Measurements from ENCODE around the gene IFIT2. TPM values are rescaled to one million over a fixed set of nuclear protein-coding genes. Genes with fewer than 3 reads are reported as not detected.
"Not testable (repeated sequence)": the region's sequence is repeated elsewhere in the genome, so short reads cannot be mapped to it uniquely, and the experiment has no call there.

IFIT2 gene
- total RNA-seq, 2 donors from 2014 or later: 4.9 to 28.0 TPM

DNA sequence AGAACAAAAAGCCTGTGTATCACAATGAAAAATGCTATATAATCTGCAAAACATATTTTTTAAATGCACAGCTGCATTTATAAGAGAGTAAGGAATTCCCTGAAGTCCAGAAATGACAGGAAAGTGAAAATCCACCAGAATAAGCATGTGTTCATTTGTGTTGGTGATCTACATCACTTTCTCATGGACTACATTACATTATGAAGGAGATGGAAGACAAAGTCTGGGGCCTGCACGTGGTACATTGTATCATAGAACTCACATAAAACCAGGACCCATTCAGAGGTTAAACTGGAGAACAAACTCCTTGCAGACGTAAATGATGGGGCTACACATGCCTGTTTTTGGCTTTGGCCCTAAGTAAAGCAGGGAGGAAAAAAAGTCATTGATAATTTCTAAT lies 42.3 kb downstream of the IFIT2 start:
- Mint-ChIP-seq H3K27ac (no peak overlapping the region), H3K36me3 (peaks cover 2 to 9% of the 10 kb centered on the region in 2 donors), H3K9me3 (no peaks in the 10 kb centered on the region)

DNA sequence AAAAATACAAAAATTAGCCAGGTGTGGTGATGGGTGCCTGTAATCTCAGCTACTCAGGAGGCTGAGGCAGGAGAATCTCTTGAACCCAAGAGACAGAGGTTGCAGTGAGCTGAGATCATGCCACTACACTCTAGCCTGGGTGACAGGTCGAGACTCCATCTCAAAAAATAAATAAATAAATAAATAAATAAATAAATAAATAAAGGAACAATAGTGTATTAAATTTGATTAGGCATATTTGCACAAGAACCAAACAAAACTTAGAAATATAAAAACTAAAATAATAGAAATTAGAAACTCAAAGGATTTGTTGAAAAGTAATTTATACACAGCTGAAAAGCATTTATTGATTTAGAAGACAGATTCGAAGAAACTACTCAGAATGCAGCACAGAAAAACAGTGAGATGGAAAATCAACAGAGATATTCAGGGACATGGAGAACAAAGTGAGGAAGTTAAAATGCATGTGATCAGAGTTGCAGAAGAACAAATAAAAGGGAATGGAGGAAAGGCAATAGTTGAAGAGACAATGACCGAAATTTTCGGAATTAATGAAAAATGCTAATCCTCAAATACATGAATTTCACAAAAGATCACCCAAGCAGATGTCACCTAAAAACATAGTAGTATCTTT lies 43.6 kb downstream of the IFIT2 start:
- DNase-seq (ENCODE audit: low spot score in 2 of 2) (no peak), ATAC-seq (no peak)
- Mint-ChIP-seq H3K36me3 (no peaks in the 10 kb centered on the region), H3K9me3 (no peaks in the 10 kb centered on the region), H3K27ac (no peak overlapping the region)

More for the DNA sequence above, 42.3 kb downstream of the IFIT2 start:
- no peak for ATAC-seq
- no peak for DNase-seq (ENCODE audit: low spot score in 2 of 2)

DNA sequence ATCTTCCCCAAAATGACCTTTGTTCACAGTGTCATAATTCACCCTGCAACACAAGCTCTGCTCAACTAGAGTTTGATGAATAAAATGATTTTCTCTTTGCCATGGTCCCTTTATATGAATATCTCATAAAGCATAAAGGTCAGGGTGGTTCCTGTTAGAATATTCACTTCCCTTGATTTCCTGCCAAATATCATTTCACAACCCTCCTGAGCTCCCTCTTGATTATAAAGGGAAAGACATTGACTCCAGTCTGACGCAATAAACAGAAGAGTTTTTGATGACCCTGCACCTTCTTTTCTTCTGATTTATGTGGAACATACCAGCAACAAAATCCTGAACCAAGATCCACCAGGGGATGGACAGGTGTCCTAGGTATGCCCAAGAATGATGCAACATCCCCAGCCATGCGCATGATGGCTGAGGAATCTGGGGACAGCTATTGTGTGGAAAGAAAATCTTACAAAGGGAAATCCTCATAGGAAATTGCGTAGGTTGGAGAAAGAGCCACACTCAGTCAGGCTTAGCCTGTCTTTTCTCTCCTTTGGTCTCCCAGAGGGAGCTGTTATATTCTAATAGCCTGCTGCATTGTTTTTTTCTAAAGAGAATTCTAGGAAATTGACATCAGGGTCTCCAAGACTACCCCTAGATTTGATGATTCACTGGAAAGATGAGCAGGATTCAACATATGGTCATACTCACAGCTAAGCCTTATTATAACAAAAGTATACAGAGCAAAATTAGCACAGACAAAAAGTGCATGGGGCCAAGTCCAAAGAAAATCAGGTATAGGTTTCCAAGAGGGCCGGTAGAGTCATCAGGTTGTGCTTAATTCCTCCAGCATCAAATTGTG lies 44.8 kb downstream of the IFIT2 start:
- Mint-ChIP-seq H3K27ac (no peak overlapping the region), H3K36me3 (no peaks in the 10 kb centered on the region), H3K9me3 (no peaks in the 10 kb centered on the region)
- ATAC-seq (no peak), DNase-seq (ENCODE audit: low spot score in 2 of 2) (no peak)

DNA sequence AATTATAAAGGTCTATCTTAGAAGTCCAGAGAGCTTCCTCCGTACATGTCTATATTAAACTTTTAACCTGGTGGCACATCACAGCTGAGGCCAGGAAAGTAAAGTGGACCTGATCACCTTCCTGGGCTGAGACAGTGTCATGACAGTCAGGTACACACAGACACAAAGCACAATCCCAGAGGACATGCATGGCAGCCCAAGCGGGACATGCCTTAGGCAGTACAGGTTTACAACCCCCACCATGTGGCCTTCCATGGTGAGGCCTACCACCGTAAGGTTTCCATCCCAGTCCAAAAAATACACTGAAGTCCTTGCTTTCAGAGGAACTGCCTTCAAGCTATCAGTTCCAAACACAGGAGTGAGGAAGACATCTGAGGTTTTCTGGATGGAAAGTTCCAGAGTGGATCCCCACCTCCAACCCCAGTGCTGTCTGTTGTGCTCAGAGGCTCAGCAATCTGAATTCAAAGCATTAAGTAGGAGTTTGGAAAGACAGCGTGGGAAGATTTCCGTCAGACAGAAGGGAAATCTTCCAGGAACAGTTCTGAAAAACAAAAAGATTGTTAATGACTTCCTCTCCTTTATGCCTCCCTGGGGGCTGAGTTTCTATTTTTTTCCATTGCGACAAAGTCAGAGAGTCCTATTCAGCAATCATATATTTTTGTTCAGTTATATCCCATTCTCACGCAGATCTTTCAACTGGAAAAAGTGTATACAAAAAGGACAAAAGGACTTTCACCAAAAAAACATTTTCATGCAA lies 46.0 kb downstream of the IFIT2 start:
- Mint-ChIP-seq H3K27ac (no peak overlapping the region), H3K9me3 (no peaks in the 10 kb centered on the region), H3K36me3 (no peaks in the 10 kb centered on the region)
- no peak for DNase-seq (ENCODE audit: low spot score in 2 of 2)
- ATAC-seq: no peak

DNA sequence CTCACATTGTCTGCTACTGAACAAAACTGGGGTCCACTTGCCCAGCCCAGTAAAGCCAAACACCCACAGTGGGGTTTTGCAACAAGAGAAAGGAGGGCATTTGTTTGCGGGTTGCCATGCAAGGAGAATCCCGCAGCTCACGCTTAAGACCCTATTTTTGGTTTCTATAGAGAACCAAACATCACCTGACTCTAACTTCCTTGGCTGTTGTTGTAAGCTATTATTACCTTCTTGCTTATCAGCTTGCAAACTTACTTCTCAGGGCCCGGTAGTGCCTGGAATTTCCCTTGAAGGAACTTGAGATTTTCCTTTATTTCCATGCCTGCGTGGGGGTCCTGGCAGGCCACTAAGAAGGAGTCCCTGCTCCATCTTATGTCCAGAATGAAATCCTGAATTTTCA lies 46.6 kb downstream of the IFIT2 start:
- Mint-ChIP-seq H3K27ac (no peak overlapping the region), H3K36me3 (no peaks in the 10 kb centered on the region), H3K9me3 (no peaks in the 10 kb centered on the region)
- ATAC-seq: no peak
- DNase-seq (ENCODE audit: low spot score in 2 of 2): no peak

DNA sequence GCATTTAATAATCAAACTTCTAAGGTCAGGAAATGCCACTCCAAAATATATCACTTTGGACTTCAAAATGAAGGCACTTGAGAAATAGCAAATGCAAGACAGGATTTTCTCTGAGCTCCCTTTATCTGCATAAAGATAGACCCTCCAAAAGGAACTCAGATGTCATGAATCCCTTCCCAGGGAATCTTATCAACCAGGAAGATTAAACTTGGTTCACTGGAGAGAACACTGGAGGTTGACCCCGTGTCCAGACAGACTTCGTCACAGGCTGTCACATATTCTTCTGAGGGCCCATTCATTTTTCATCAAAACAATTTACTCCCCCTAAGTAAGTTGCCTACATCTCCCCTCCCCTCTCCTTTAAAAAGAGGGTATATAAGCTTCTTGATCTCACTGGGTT lies 47.1 kb downstream of the IFIT2 start:
- H3K9me3 Mint-ChIP-seq: peaks cover under 1 to 1% of the 10 kb centered on the region in 2 donors
- H3K27ac Mint-ChIP-seq: no peak overlapping the region
- no peak for ATAC-seq
- DNase-seq (ENCODE audit: low spot score in 2 of 2): no peak
- H3K36me3 Mint-ChIP-seq: peaks cover 1 to 3% of the 10 kb centered on the region in 2 donors

DNA sequence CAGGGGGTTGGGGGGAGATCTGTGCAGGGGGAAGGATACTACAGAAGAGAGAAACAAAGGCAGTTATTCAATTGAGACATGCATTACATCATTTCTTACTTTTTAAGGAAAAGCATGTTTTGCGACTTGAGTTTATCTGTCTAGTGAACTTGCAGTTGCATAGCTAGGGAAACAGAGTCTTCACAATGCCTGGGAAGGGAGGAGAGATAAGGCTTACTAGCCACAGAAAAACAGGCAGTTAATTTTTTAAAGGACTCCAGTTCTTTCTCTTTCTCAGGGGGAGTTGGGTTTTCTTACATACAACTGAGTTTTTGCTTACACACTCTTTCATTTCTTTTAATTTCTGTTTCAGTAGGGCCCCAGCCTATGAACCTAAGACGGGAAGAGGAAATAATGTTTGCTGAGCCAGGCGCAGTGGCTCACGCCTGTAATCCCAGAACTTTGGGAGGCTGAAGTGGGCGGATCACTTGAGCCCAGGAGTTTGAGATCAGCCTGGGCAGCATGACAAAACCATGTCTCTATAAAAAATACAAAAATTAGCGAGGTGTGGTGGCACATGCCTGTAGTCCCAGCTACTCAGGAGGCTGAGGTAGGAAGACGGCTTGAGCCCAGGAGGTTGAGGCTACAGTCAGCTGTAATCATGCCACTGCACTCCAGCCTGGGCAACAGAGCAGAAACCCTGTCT lies 48.9 kb downstream of the IFIT2 start:
- ATAC-seq: peak in 1 of 2 donors; percentile 25
- H3K27ac Mint-ChIP-seq; H3K36me3 Mint-ChIP-seq; H3K9me3 Mint-ChIP-seq; DNase-seq (ENCODE audit: low spot score in 2 of 2): not testable (repeated sequence)

DNA sequence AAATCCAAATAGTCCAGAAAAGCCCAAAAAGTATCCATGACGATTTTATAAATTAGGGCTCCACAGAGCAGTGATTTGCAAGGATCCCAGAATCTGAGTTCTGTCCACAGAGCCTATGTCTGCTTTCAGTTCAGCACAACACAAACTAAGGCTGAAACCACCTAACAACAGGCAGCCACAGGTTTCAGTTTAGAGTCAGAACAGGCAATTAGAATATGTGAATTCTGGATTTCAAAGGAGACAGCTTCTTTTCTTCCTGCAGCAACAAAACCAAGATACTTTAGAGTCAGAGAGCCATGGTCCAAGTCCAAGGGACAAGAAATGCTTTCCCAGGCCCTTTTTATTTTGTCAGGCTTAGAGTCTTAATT lies 49.5 kb downstream of the IFIT2 start:
- Mint-ChIP-seq H3K36me3 (peaks cover 5 to 7% of the 10 kb centered on the region in 2 donors), H3K9me3 (peaks cover 3 to 4% of the 10 kb centered on the region in 2 donors), H3K27ac (no peak overlapping the region)
- DNase-seq (ENCODE audit: low spot score in 2 of 2): peak in 1 of 2 donors; percentile 33
- peak; percentile 62 to 98 for ATAC-seq

DNA sequence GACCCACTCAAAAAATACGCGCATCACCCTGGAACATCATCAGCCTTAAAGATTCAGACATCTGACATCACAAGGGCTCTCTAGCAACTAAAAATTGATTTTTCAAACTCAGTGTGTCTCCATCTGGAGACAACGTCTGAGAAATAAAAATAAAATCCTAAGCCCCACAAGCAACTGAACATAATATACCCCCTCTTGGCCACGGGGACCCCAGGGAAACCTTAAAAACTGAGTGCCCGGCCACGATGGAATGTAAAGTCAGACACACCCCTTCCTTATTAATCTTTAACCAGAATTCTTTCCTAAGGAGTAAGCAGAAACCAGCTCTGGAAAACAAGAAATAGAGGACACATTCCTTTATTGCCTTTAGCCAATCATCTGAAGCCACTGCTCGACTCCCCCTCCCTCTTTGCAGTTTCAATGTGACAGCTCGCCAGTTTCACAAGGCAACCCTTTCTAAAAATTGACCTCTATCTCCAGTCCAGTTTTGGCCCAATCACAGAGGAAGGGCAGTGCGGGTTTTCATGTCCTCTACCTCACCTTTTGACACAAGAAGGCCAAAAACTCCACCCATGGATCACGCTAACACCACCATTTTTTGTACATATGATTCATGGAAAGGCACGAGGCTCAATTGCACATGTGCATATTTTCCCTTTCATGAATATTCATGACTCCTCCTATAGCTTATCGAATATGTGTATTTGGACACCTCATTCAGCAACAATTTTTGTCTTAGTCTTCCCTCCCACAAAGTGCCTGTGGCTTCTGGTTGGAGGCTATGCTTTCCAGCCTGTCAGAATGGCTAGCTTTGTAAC lies 50.1 kb downstream of the IFIT2 start:
- H3K36me3 Mint-ChIP-seq: peaks cover 5 to 7% of the 10 kb centered on the region in 2 donors
- no peak for ATAC-seq
- peaks cover 3 to 4% of the 10 kb centered on the region in 2 donors for H3K9me3 Mint-ChIP-seq
- no peak for DNase-seq (ENCODE audit: low spot score in 2 of 2)
- no peak overlapping the region for H3K27ac Mint-ChIP-seq

DNA sequence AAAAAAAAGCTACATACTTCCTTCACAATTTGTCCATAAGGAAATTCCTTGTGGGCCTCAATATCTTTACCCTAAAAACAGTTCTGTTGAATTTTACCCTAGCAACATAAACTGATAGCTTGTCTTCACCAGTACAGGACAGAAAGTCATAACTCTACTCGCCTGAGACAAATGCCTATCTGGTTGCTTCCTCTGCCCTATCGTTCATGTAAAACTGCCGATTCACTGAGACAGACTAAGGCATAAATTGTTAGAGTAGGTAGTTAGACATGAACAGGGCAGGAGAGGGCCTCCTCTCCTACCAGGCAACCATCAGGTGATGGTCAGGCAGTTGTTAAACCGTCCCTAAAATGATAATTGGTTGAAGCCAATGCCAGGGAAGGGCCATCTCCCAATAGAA lies 51.0 kb downstream of the IFIT2 start:
- ATAC-seq (no peak), DNase-seq (ENCODE audit: low spot score in 2 of 2) (no peak)
- Mint-ChIP-seq H3K9me3 (peaks cover 3 to 4% of the 10 kb centered on the region in 2 donors), H3K27ac (no peak overlapping the region), H3K36me3 (peaks cover 5 to 7% of the 10 kb centered on the region in 2 donors)

DNA sequence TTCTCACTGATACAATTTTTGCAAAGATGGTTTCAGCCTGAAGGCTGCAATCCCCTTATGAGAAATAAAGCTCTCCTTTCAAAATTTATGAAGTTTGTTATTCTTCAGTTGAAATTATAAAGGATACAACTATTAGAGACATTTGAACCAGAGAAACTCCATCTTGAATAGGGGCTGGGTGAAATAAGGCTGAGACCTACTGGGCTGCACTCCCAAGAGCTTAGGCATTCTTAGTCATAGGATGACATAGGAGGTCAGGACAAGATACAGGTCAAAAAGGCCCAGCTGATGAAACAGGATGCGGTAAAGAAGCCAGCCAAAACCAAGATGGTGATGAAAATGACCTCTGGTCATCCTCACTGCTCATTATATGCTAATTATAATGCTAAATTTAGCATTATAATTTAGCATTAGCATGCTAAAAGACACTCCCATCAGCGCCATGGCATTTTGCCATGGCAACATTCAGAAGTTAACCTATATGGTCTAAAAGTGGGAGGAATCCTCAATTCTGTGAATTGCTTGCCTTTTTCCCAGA lies 53.6 kb downstream of the IFIT2 start:
- DNase-seq (ENCODE audit: low spot score in 2 of 2) (no peak), ATAC-seq (peak in 1 of 2 donors; percentile 52)
- H3K9me3 Mint-ChIP-seq: peaks cover 3 to 4% of the 10 kb centered on the region in 2 donors
- H3K36me3 Mint-ChIP-seq: peaks cover 5 to 7% of the 10 kb centered on the region in 2 donors
- H3K27ac Mint-ChIP-seq: no peak overlapping the region

DNA sequence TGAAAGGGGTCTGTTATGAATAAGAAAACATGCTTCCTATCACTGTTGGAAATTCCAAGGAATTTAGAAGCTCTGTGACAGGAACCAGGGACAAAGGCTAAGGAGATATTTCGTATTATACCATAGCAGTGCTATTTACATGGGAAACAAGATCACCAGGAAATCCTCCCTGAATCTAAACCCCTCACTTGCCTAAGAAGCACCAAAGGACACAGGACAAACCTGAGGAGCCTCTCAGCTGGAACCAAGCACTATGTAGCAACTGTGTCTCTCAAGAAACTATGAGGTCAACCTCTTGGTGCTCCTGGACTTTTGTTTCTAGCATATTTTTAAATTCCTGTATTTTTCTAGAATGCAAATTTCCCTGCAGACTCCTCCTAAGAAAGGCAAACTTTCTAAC lies 55.2 kb downstream of the IFIT2 start:
- DNase-seq (ENCODE audit: low spot score in 2 of 2): no peak
- H3K36me3 Mint-ChIP-seq: peaks cover 5 to 7% of the 10 kb centered on the region in 2 donors
- ATAC-seq: no peak
- H3K27ac Mint-ChIP-seq: no peak overlapping the region
- peaks cover 3 to 4% of the 10 kb centered on the region in 2 donors for H3K9me3 Mint-ChIP-seq

DNA sequence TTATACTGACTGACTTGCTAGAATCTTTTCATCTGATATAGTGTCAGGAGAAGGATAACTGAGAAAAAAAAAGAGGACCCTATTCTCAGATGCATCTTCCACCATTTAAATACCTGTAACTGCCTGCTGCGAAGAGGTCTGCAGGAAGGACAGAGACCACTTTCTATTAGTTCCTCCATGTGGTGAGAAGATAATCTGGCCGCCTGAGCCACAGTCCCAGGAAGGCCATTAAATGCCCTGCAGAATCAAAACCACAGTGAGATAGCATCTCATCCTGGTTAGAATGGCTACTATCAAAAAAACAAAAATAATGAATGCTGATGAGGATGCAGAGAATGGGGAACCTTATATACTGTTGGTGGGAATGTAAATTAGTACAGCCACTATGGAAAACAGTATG lies 56.1 kb downstream of the IFIT2 start:
- ATAC-seq (no peak), DNase-seq (ENCODE audit: low spot score in 2 of 2) (no peak)
- peaks cover 3 to 4% of the 10 kb centered on the region in 2 donors for H3K9me3 Mint-ChIP-seq
- H3K27ac Mint-ChIP-seq: no peak overlapping the region
- peaks cover 5 to 7% of the 10 kb centered on the region in 2 donors for H3K36me3 Mint-ChIP-seq
